HG03457 (cell line): ENCODE data around the gene KCNC1.

Experiments
- ATAC-seq: cut with Tn5 transposase; IDR thresholded peaks from one replicate; pipeline ENCODE4 v1.9.1; 2021; ENCODE audit warnings: moderate number of reproducible peaks; ENCODE audit not compliant: unreplicated experiment

Gene KCNC1

GRCh38 chr11:17752144-17752543 lies 17.6 kb downstream of the KCNC1 start:
- no peak for ATAC-seq

GRCh38 chr11:17753153-17753552 lies 18.6 kb downstream of the KCNC1 start:
- ATAC-seq, result no peak

GRCh38 chr11:17753641-17754040 lies 19.1 kb downstream of the KCNC1 start:
- no peak for ATAC-seq

GRCh38 chr11:17755891-17756290 lies 21.3 kb downstream of the KCNC1 start:
- ATAC-seq, result no peak

- peak; percentile 73 for ATAC-seq
Observed at GRCh38 chr11:17760102-17761029, 25.8 kb downstream of the KCNC1 start.

GRCh38 chr11:17762309-17762974 lies 27.9 kb downstream of the KCNC1 start:
- ATAC-seq, result no peak

GRCh38 chr11:17763244-17763643 lies 28.7 kb downstream of the KCNC1 start:
- no peak for ATAC-seq

GRCh38 chr11:17763703-17764102 lies 29.1 kb downstream of the KCNC1 start:
- no peak for ATAC-seq

- no peak for ATAC-seq
Observed at GRCh38 chr11:17764446-17765218, 30.1 kb downstream of the KCNC1 start.

GRCh38 chr11:17765356-17766072 lies 30.9 kb downstream of the KCNC1 start:
- ATAC-seq, result no peak

- no peak for ATAC-seq
Observed at GRCh38 chr11:17766073-17766359, 31.4 kb downstream of the KCNC1 start.

GRCh38 chr11:17766590-17766989 lies 32.0 kb downstream of the KCNC1 start:
- ATAC-seq, result no peak

- no peak for ATAC-seq
Observed at GRCh38 chr11:17767301-17767885, 32.8 kb downstream of the KCNC1 start.

- no peak for ATAC-seq
Observed at GRCh38 chr11:17767914-17768313, 33.3 kb downstream of the KCNC1 start.

- ATAC-seq, result no peak
Observed at GRCh38 chr11:17768547-17768946, 34.0 kb downstream of the KCNC1 start.

GRCh38 chr11:17769218-17769617 lies 34.6 kb downstream of the KCNC1 start:
- ATAC-seq, result no peak

GRCh38 chr11:17770048-17770652 lies 35.6 kb downstream of the KCNC1 start:
- ATAC-seq, result no peak

GRCh38 chr11:17770917-17771316 lies 36.3 kb downstream of the KCNC1 start:
- no peak for ATAC-seq

GRCh38 chr11:17771415-17771814 lies 36.8 kb downstream of the KCNC1 start:
- no peak for ATAC-seq

GRCh38 chr11:17771841-17772401 lies 37.3 kb downstream of the KCNC1 start:
- ATAC-seq, result no peak
